ENCODE results near the gene PCID2.

PCID2 gene

GRCh38 chr13:113192902-113193301, 15.6 kb downstream of the PCID2 start:
- Histone ChIP-seq H3K36me3 (ENCODE audit: low read length) (peaks cover 21% of the 10 kb centered on the region), H3K4me3 (ENCODE audit: insufficient read depth, low read length, poor library complexity, severe bottlenecking) (no peak overlapping the region), H4K20me1 (ENCODE audit: low read depth, low read length) (no peaks in the 10 kb centered on the region), H3K27me3 (ENCODE audit: low read length) (no peaks in the 10 kb centered on the region), H2AFZ (ENCODE audit: low read depth, low read length, severe bottlenecking) (no peak overlapping the region), H3K9me3 (ENCODE audit: insufficient read depth, low read length) (no peaks in the 10 kb centered on the region), H3K9me2 (replicated peaks; ENCODE audit: insufficient read depth, low read length) (no peaks in the 10 kb centered on the region), H3K27ac (ENCODE audit: low read depth, low read length) (no peak overlapping the region), H3F3A (ENCODE audit: insufficient read depth) (0 out of 2 replicates have a peak, but pooled peaks cover 2% of the 10 kb centered on the region), H3K4me2 (ENCODE audit: low read depth, low read length, poor library complexity, severe bottlenecking) (no peak overlapping the region), H3K79me2 (ENCODE audit: insufficient read depth, low read length) (no peaks in the 10 kb centered on the region), H3K9ac (ENCODE audit: low read length) (no peak overlapping the region)
- no peak for TF ChIP-seq EZH2phosphoT487 (conservative IDR thresholded peaks at IDR 0.05; ENCODE audit: low read length)
- no peak for TF ChIP-seq CTCF (IDR thresholded peaks at IDR 0.05; ENCODE audit: insufficient read depth, low read length, poor library complexity, severe bottlenecking)

GRCh38 chr13:113192279-113192678, 16.2 kb downstream of the PCID2 start:
- no peaks in the 10 kb centered on the region for H3K79me2 ChIP-seq (ENCODE audit: insufficient read depth, low read length)
- H3K27ac ChIP-seq (ENCODE audit: low read depth, low read length), result no peak overlapping the region
- H3F3A ChIP-seq (ENCODE audit: insufficient read depth), result no peaks in the 10 kb centered on the region
- no peak overlapping the region for H3K4me2 ChIP-seq (ENCODE audit: low read depth, low read length, poor library complexity, severe bottlenecking)
- H3K4me3 ChIP-seq (ENCODE audit: insufficient read depth, low read length, poor library complexity, severe bottlenecking), result no peak overlapping the region
- H3K36me3 ChIP-seq (ENCODE audit: low read length), result peaks cover 21% of the 10 kb centered on the region; the same call in 1 of the 2 replicates
- no peak overlapping the region for H2AFZ ChIP-seq (ENCODE audit: low read depth, low read length, severe bottlenecking)
- no peaks in the 10 kb centered on the region for H3K27me3 ChIP-seq (ENCODE audit: low read length)
- H4K20me1 ChIP-seq (ENCODE audit: low read depth, low read length), result no peaks in the 10 kb centered on the region
- no peaks in the 10 kb centered on the region for H3K9me3 ChIP-seq (ENCODE audit: insufficient read depth, low read length)
- no peaks in the 10 kb centered on the region for H3K9me2 ChIP-seq (replicated peaks; ENCODE audit: insufficient read depth, low read length)
- H3K9ac ChIP-seq (ENCODE audit: low read length), result no peak overlapping the region
- TF ChIP-seq EZH2phosphoT487 (conservative IDR thresholded peaks at IDR 0.05; ENCODE audit: low read length), result no peak
- no peak for TF ChIP-seq CTCF (IDR thresholded peaks at IDR 0.05; ENCODE audit: insufficient read depth, low read length, poor library complexity, severe bottlenecking)

DNA sequence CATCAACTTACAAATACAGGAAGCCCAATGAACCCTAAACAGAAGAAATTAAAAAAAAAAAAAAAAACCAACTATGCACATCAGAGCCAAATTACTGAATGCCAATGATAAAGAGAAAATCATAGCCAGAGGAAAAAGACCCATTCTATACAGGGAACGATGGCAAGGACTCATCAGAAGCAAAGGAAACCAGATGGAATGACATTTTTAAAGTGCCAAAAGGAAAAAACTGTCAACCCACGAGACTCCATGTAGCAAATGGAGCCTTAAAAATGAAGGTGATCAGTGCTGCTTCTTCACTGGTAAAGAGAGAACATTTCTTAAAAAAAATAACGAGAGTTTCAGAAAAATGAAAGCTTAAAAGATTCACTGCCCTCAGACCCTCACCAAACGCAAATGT, 18.3 kb downstream of the PCID2 start:
- TF ChIP-seq CTCF (IDR thresholded peaks at IDR 0.05; ENCODE audit: insufficient read depth, low read length, poor library complexity, severe bottlenecking), result no peak
- TF ChIP-seq EZH2phosphoT487 (conservative IDR thresholded peaks at IDR 0.05; ENCODE audit: low read length), result no peak
- H3K9me3 ChIP-seq (ENCODE audit: insufficient read depth, low read length), result no peaks in the 10 kb centered on the region
- H2AFZ ChIP-seq (ENCODE audit: low read depth, low read length, severe bottlenecking), result no peak overlapping the region
- H3K9me2 ChIP-seq (replicated peaks; ENCODE audit: insufficient read depth, low read length), result no peaks in the 10 kb centered on the region
- no peaks in the 10 kb centered on the region; the same call in 1 of the 2 replicates for H3K79me2 ChIP-seq (ENCODE audit: insufficient read depth, low read length)
- no peak overlapping the region for H3K4me3 ChIP-seq (ENCODE audit: insufficient read depth, low read length, poor library complexity, severe bottlenecking)
- no peak overlapping the region for H3K4me2 ChIP-seq (ENCODE audit: low read depth, low read length, poor library complexity, severe bottlenecking)
- H4K20me1 ChIP-seq (ENCODE audit: low read depth, low read length), result peaks cover 4% of the 10 kb centered on the region; the same call in 1 of the 2 replicates
- H3K27me3 ChIP-seq (ENCODE audit: low read length), result no peaks in the 10 kb centered on the region
- H3K36me3 ChIP-seq (ENCODE audit: low read length), result peaks cover 16% of the 10 kb centered on the region; the same call in 1 of the 2 replicates
- no peaks in the 10 kb centered on the region for H3F3A ChIP-seq (ENCODE audit: insufficient read depth)
- H3K9ac ChIP-seq (ENCODE audit: low read length), result no peak overlapping the region
- no peak overlapping the region for H3K27ac ChIP-seq (ENCODE audit: low read depth, low read length)
